Liver (tissue), 9 donors: ENCODE measurements around the gene DAAM1. TPM values are rescaled to one million over a fixed set of nuclear protein-coding genes. Genes with fewer than 3 reads are reported as not detected.

ENCODE experiments used
- DNase-seq: peaks from one replicate; pipeline ENCODE4 v3.0.0-alpha.2; 2017; ENCODE audit warnings: low spot score
- H3K27ac ChIP-seq, 2 donors: one replicate each; pipeline ENCODE4 v1.7.0; 2013; ENCODE audit warnings: inconsistent platforms in 2 of 2, low read length in 2 of 2, control low read depth in 1 of 2, low read depth in 1 of 2, mild to moderate bottlenecking in 1 of 2
- H3K27me3 ChIP-seq, 4 donors: one replicate each; pipeline versions ENCODE4 v1.6.1 to v1.7.0; 2013; ENCODE audit warnings: low read length in 3 of 4, inconsistent platforms in 1 of 4, mild to moderate bottlenecking in 1 of 4, moderate library complexity in 1 of 4; ENCODE audit not compliant: control insufficient read depth in 4 of 4, insufficient read depth in 4 of 4
- H3K36me3 ChIP-seq, 4 donors: one replicate each; pipeline versions ENCODE4 v1.6.1 to v1.7.0; 2013; ENCODE audit warnings: low read length in 3 of 4, mild to moderate bottlenecking in 3 of 4, low read depth in 1 of 4, moderate library complexity in 1 of 4; ENCODE audit not compliant: control insufficient read depth in 4 of 4, insufficient read depth in 3 of 4
- H3K4me1 ChIP-seq, 4 donors: one replicate each; pipeline versions ENCODE4 v1.6.1 to v1.7.0; 2013; ENCODE audit warnings: low read length in 3 of 4, mild to moderate bottlenecking in 3 of 4, moderate library complexity in 1 of 4; ENCODE audit not compliant: control insufficient read depth in 4 of 4, insufficient read depth in 4 of 4
- H3K4me3 ChIP-seq, 3 donors: one replicate each; pipeline versions ENCODE4 v1.6.1 to v1.7.0; 2013; ENCODE audit warnings: low read length in 3 of 3, control low read depth in 1 of 3, low read depth in 1 of 3, mild to moderate bottlenecking in 1 of 3
- H3K9ac ChIP-seq, 2 donors: one replicate each; pipeline ENCODE4 v1.7.0; 2013; ENCODE audit warnings: low read length in 2 of 2, mild to moderate bottlenecking in 2 of 2, moderate library complexity in 2 of 2, control low read depth in 1 of 2, low read depth in 1 of 2
- H3K9me3 ChIP-seq, 4 donors: one replicate each; pipeline versions ENCODE4 v1.6.1 to v1.7.0; 2013; ENCODE audit warnings: low read length in 3 of 4; ENCODE audit not compliant: control insufficient read depth in 4 of 4
- ATF3 ChIP-seq: IDR thresholded peaks from 2 replicates; pipeline ENCODE4 v1.6.1; 2016; ENCODE audit warnings: antibody characterized with exemption
- CTCF ChIP-seq: fragments of 150-350 bp; IDR thresholded peaks from 2 replicates; pipeline ENCODE4 v1.5.1; 2017; ENCODE audit warnings: improper control_type of control experiment, low read depth, low read length; ENCODE audit not compliant: missing input control
- GABPA ChIP-seq, 2 donors: IDR thresholded peaks in 1 of 2; conservative IDR thresholded peaks in 1 of 2; 2 replicates each; pipeline ENCODE4 v1.6.1; 2016; ENCODE audit warnings: antibody characterized with exemption in 2 of 2, mild to moderate bottlenecking in 1 of 2, moderate library complexity in 1 of 2
- HNF4A ChIP-seq, 2 donors: conservative IDR thresholded peaks; 2 replicates each; pipeline ENCODE4 v1.6.1; 2016; ENCODE audit warnings: antibody characterized with exemption in 2 of 2, mild to moderate bottlenecking in 2 of 2
- HNF4G ChIP-seq: IDR thresholded peaks from 2 replicates; pipeline ENCODE4 v1.6.1; 2016; ENCODE audit warnings: antibody characterized with exemption
- MAX ChIP-seq: IDR thresholded peaks from 2 replicates; pipeline ENCODE4 v1.6.1; 2016; ENCODE audit warnings: antibody characterized with exemption
- NR2F2 ChIP-seq: IDR thresholded peaks from 2 replicates; pipeline ENCODE4 v1.6.1; 2016; ENCODE audit warnings: antibody characterized with exemption
- RAD21 ChIP-seq, 2 donors: IDR thresholded peaks; 2 replicates each; pipeline ENCODE4 v1.6.1; 2016; ENCODE audit warnings: antibody characterized with exemption in 2 of 2, mild to moderate bottlenecking in 2 of 2
- RXRA ChIP-seq, 2 donors: IDR thresholded peaks; 2 replicates each; pipeline ENCODE4 v1.6.1; 2017 to 2018; ENCODE audit warnings: antibody characterized with exemption in 2 of 2, mild to moderate bottlenecking in 1 of 2
- SP1 ChIP-seq: IDR thresholded peaks from 2 replicates; pipeline ENCODE4 v1.6.1; 2018; ENCODE audit warnings: antibody characterized with exemption, mild to moderate bottlenecking
- TAF1 ChIP-seq: conservative IDR thresholded peaks from 2 replicates; pipeline ENCODE4 v1.6.1; 2016; ENCODE audit warnings: antibody characterized with exemption, mild to moderate bottlenecking
- YY1 ChIP-seq: IDR thresholded peaks from 2 replicates; pipeline ENCODE4 v1.6.1; 2016; ENCODE audit warnings: antibody characterized with exemption, mild to moderate bottlenecking
- WGBS: extraction: QIAGEN DNeasy Blood & Tissue Kit; methylation state at CpG from one replicate; pipeline ENCODE4 v1.1.7; 2013; 5-methylcytosine and 5-hydroxymethylcytosine counted together
- polyA plus RNA-seq, 2 donors: library from polyadenylated mRNA; stranded (reverse) in 1 of 2; unstranded in 1 of 2; fragments of 200-250 nt in 1 of 2; fragments of >200 nt in 1 of 2; fragmentation: Nextera tagmentation in 1 of 2; extraction: Ambion mirVana in 1 of 2; gene quantifications; one replicate each; pipeline versions ENCODE4 v1.2.1 to v1.2.3, GENCODE V29; 2013 to 2015
- total RNA-seq, 2 donors: library from RNA; depleted of rRNA; stranded (reverse); fragments of >200 nt; gene quantifications; one replicate each; pipeline ENCODE4 v1.2.3, GENCODE V29; 2014
- TF ChIP-seq, protein P1 (sequence below): IDR thresholded peaks from 2 replicates; pipeline ENCODE4 v1.6.1; 2016; ENCODE audit warnings: antibody characterized with exemption, mild to moderate bottlenecking
- TF ChIP-seq, protein P2 (sequence below): IDR thresholded peaks from 2 replicates; pipeline ENCODE4 v1.6.1; 2016; ENCODE audit warnings: antibody characterized with exemption
- donor health status: healthy.
- donor health status: healthy.
- donor health status: healthy.
- donor health status: healthy.
- donor health status: healthy.

DAAM1 gene
- total and polyA plus RNA-seq, 4 donors = 9.5 to 28.4 (median 18.5) TPM

GRCh38 chr14:59239022-59239421 lies 50.6 kb downstream of the DAAM1 start:
- Histone ChIP-seq H3K27ac (no peak overlapping the region), H3K4me1 (peaks cover 0 to 6% (median 0%) of the 10 kb centered on the region in 4 donors), H3K36me3 (peaks cover 0 to 2% (median 0%) of the 10 kb centered on the region in 4 donors), H3K9ac (no peak overlapping the region), H3K27me3 (no peaks in the 10 kb centered on the region), H3K4me3 (no peak overlapping the region), H3K9me3 (no peaks in the 10 kb centered on the region)
- no peak for TF ChIP-seq CTCF
- no peak for TF ChIP-seq SP1
- TF ChIP-seq, protein P1, sequence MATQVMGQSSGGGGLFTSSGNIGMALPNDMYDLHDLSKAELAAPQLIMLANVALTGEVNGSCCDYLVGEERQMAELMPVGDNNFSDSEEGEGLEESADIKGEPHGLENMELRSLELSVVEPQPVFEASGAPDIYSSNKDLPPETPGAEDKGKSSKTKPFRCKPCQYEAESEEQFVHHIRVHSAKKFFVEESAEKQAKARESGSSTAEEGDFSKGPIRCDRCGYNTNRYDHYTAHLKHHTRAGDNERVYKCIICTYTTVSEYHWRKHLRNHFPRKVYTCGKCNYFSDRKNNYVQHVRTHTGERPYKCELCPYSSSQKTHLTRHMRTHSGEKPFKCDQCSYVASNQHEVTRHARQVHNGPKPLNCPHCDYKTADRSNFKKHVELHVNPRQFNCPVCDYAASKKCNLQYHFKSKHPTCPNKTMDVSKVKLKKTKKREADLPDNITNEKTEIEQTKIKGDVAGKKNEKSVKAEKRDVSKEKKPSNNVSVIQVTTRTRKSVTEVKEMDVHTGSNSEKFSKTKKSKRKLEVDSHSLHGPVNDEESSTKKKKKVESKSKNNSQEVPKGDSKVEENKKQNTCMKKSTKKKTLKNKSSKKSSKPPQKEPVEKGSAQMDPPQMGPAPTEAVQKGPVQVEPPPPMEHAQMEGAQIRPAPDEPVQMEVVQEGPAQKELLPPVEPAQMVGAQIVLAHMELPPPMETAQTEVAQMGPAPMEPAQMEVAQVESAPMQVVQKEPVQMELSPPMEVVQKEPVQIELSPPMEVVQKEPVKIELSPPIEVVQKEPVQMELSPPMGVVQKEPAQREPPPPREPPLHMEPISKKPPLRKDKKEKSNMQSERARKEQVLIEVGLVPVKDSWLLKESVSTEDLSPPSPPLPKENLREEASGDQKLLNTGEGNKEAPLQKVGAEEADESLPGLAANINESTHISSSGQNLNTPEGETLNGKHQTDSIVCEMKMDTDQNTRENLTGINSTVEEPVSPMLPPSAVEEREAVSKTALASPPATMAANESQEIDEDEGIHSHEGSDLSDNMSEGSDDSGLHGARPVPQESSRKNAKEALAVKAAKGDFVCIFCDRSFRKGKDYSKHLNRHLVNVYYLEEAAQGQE = no peak
- no peak for TF ChIP-seq RAD21 (IDR thresholded peaks at IDR 0.05)
- DNase-seq = no peak

DNA sequence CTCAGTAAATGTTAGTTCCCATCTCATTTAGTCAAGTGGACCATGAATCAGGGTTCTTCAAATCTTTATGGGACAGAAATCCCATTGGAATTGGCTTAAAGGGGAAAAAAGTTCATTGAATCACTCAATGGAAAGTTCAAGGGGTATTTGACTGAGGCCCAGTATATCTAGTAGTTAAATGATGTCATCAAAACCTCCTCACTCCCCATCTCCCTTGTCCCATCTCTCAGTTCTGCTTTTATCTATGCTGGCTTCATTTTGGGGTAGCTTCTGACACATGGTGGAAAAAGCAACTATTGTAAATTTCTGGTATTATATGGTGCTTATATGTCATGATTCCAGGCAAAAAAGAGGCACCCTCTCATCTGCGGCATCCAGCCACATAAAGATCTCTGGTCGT lies 51.9 kb downstream of the DAAM1 start:
- no peaks in the 10 kb centered on the region for H3K27me3 ChIP-seq
- H3K36me3 ChIP-seq = peaks cover 0 to 2% (median 0%) of the 10 kb centered on the region in 4 donors
- WGBS = 95% methylated on average over 2 of the region's 2 CpGs
- peaks cover 0 to 6% (median 0%) of the 10 kb centered on the region in 4 donors for H3K4me1 ChIP-seq
- no peak overlapping the region for H3K4me3 ChIP-seq
- no peak overlapping the region for H3K27ac ChIP-seq
- TF ChIP-seq GABPA (IDR thresholded peaks at IDR 0.05 in 1 of 2, conservative IDR thresholded peaks at IDR 0.05 in 1 of 2) = no peak
- TF ChIP-seq, protein P1 = no peak
- TF ChIP-seq CTCF = no peak
- TF ChIP-seq YY1 = no peak
- no peak for TF ChIP-seq SP1
- TF ChIP-seq RXRA (IDR thresholded peaks at IDR 0.05) = no peak
- TF ChIP-seq RAD21 (IDR thresholded peaks at IDR 0.05) = no peak
- no peak for TF ChIP-seq TAF1
- no peak for TF ChIP-seq NR2F2
- no peak for TF ChIP-seq HNF4G
- TF ChIP-seq, protein P2, sequence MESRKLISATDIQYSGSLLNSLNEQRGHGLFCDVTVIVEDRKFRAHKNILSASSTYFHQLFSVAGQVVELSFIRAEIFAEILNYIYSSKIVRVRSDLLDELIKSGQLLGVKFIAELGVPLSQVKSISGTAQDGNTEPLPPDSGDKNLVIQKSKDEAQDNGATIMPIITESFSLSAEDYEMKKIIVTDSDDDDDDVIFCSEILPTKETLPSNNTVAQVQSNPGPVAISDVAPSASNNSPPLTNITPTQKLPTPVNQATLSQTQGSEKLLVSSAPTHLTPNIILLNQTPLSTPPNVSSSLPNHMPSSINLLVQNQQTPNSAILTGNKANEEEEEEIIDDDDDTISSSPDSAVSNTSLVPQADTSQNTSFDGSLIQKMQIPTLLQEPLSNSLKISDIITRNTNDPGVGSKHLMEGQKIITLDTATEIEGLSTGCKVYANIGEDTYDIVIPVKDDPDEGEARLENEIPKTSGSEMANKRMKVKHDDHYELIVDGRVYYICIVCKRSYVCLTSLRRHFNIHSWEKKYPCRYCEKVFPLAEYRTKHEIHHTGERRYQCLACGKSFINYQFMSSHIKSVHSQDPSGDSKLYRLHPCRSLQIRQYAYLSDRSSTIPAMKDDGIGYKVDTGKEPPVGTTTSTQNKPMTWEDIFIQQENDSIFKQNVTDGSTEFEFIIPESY = no peak
- TF ChIP-seq MAX = no peak
- no peak for TF ChIP-seq HNF4A (conservative IDR thresholded peaks at IDR 0.05)
- TF ChIP-seq ATF3 = no peak
- no peak overlapping the region for H3K9ac ChIP-seq
- no peak for DNase-seq
- no peaks in the 10 kb centered on the region for H3K9me3 ChIP-seq
